Ovary (tissue), 9 donors: ENCODE results near the gene ARHGEF10L. TPM values are rescaled to one million over a fixed set of nuclear protein-coding genes. Genes with fewer than 3 reads are reported as not detected.

Experiments used
- DNase-seq, 5 donors: peaks; one replicate each; pipeline ENCODE4 v3.0.0-alpha.2; 2019 to 2020
- H3K27ac ChIP-seq, 2 donors: fragments of 200-600 bp; one replicate each; pipeline versions ENCODE4 v1.5.1 to v1.8.0; 2019 to 2022
- H3K27me3 ChIP-seq: fragments of 200-600 bp; one replicate; pipeline ENCODE4 v1.8.0; 2022
- H3K36me3 ChIP-seq: fragments of 200-600 bp; sonication (generic); one replicate; pipeline ENCODE4 v1.5.1; 2019
- H3K4me1 ChIP-seq: one replicate; pipeline ENCODE4 v1.8.1; 2013; ENCODE audit warnings: mild to moderate bottlenecking, moderate library complexity; ENCODE audit not compliant: insufficient read depth
- H3K4me3 ChIP-seq: fragments of 200-600 bp; sonication (generic); one replicate; pipeline ENCODE4 v1.5.1; 2017
- H3K9me3 ChIP-seq, 2 donors: fragments of 200-600 bp in 1 of 2; sonication (generic) in 1 of 2; one replicate each; pipeline versions ENCODE4 v1.5.1 to v1.8.1; 2013 to 2019; ENCODE audit warnings: mild to moderate bottlenecking in 1 of 2, moderate library complexity in 1 of 2
- EP300 ChIP-seq: sonication (generic); formaldehyde crosslinking; IDR thresholded peaks from one replicate; pipeline ENCODE4 v1.6.1; 2017; ENCODE audit warnings: antibody characterized with exemption
- POLR2A ChIP-seq: fragments of 450-650 bp; IDR thresholded peaks from one replicate; pipeline ENCODE4 v1.6.1; 2017; ENCODE audit warnings: antibody characterized with exemption, mild to moderate bottlenecking, moderate library complexity
- WGBS, 3 donors: extraction: QIAGEN DNeasy Blood & Tissue Kit in 1 of 3; methylation state at CpG; one replicate each; pipeline versions ENCODE4 v1.1.5 to v1.1.7; 2013 to 2017; 5-methylcytosine and 5-hydroxymethylcytosine counted together
- intact Hi-C, 4 donors: fragments of 100-400 bp; cut with DNase I; formaldehyde crosslinking; loops; one replicate each; pipeline versions ENCODE4 v1.11.0 to v1.15.1; 2022 to 2023
- polyA plus RNA-seq, 2 donors: library from polyadenylated mRNA; stranded (reverse); fragments of 200-250 nt in 1 of 2; fragments of 350-450 nt in 1 of 2; fragmentation: Illumina TruSeq in 1 of 2; extraction: RNeasy Lipid Tissue Mini Kit (QIAGEN cat#74804) in 1 of 2; gene quantifications; one replicate each; pipeline ENCODE4 v1.2.3, GENCODE V29; 2013 to 2014
- total RNA-seq, 7 donors: library from RNA; depleted of rRNA in 2 of 7; stranded (reverse); fragments of >200 nt in 2 of 7; fragmentation: NEBNext Ultra II Directional in 3 of 7; extraction: Animal tissue kit (Norgen Biotek cat#: 25700) in 3 of 7; gene quantifications; one replicate each; pipeline versions ENCODE4 v1.1.0 to v1.2.4, GENCODE V29; 2016 to 2023
- TF ChIP-seq, protein P1 (sequence below), 3 donors: fragments of 450-650 bp in 2 of 3; fragments of 200-600 bp in 1 of 3; IDR thresholded peaks; one replicate each; pipeline versions ENCODE4 v1.5.1 to v1.8.0; 2016 to 2022; ENCODE audit warnings: antibody characterized with exemption in 3 of 3, mild to moderate bottlenecking in 1 of 3
- donor health status: DM: no; HTN: no; CAD: no; lungs with moderate emphysema.
- donor health status: DM: no; HTN: no; CAD: no.
- donor health status: Bipolar disorder and iron deficiency.
- donor health status: DM: yes; HTN: yes; CAD: no.
- donor health status: DM: no; HTN: no; CAD: no.
- donor health status: DM: yes; HTN: yes; CAD: no.

The ARHGEF10L gene
- total and polyA plus RNA-seq, 9 donors = 3.6 to 23.0 (median 18.3) TPM

DNA sequence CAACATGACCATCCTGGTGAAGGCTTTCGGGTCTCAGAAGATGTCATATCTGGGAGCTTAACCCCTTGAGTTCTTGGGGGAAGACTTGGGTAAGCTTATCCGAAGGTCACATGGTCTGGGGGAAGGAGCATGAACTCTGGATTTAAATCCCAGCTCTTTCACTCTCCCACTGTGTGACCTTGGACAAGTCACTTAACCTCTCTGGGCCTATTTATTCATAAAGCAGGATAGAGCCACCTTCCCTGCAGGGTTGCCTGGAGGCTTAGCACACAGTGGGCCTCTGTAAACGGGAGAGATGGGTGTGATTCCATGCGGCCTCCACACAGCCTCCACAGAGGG, 8.2 kb upstream of the ARHGEF10L start:
- DNase-seq = no peak
- Histone ChIP-seq H3K4me1 (peaks cover 9% of the 10 kb centered on the region), H3K27ac (peak overlapping the region; percentile 51 to 59), H3K4me3 (no peak overlapping the region), H3K36me3 (no peaks in the 10 kb centered on the region), H3K27me3 (no peaks in the 10 kb centered on the region), H3K9me3 (no peaks in the 10 kb centered on the region)
- TF ChIP-seq POLR2A (no peak), EP300 (no peak)
- TF ChIP-seq, protein P1, sequence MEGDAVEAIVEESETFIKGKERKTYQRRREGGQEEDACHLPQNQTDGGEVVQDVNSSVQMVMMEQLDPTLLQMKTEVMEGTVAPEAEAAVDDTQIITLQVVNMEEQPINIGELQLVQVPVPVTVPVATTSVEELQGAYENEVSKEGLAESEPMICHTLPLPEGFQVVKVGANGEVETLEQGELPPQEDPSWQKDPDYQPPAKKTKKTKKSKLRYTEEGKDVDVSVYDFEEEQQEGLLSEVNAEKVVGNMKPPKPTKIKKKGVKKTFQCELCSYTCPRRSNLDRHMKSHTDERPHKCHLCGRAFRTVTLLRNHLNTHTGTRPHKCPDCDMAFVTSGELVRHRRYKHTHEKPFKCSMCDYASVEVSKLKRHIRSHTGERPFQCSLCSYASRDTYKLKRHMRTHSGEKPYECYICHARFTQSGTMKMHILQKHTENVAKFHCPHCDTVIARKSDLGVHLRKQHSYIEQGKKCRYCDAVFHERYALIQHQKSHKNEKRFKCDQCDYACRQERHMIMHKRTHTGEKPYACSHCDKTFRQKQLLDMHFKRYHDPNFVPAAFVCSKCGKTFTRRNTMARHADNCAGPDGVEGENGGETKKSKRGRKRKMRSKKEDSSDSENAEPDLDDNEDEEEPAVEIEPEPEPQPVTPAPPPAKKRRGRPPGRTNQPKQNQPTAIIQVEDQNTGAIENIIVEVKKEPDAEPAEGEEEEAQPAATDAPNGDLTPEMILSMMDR (IDR thresholded peaks at IDR 0.05) = no peak
- intact Hi-C loops = no loop called here
- WGBS, 3 donors = 68 to 82% (median 77%) methylated on average over 4 of the region's 4 CpGs

DNA sequence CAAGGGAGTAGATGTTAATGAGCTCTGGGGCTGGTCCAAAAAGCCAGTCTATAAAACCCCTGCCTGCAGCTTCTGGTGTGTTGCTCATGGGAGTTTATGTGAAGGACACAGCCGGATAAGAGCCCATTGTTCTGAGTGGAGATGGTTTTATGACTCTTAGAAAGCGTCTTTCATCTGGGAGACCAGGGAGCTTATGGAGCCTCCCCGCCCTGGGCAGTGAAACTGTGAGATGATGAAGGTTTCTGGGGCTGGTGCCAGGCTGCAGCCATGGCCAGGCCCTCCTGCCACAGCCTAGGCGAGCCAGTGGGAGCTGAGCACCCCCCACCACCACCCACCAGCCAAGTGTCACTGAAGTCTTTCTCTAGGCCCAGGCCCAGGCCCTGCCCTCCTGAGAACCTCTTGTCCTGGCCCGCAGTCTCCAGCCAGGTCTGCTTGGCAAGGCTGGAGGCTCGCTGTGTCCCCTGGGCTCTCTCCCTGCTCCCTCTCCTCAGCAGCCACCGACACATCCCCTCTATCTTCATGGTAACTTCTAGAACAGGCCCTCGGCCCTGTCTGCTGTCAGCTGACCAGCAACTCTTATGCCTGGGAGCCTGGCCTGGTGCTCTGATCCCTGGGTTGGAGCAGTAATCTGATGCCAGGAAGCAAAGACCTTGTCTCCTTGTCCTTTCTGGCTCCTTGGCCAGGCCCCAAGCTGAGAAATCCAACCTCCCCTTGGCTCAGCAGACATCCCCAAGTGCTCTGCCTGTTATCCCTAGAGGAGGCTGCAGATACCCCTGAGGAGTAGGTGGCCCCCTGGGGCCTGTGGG, 7.6 kb upstream of the ARHGEF10L start:
- H3K27ac ChIP-seq = peak overlapping the region; percentile 51 to 59
- 39 to 56% (median 54%) methylated on average over 8 of the region's 8 CpGs for WGBS, 3 donors
- TF ChIP-seq, protein P1 (IDR thresholded peaks at IDR 0.05) = no peak
- H3K4me3 ChIP-seq = no peak overlapping the region
- H3K9me3 ChIP-seq = no peaks in the 10 kb centered on the region
- H3K27me3 ChIP-seq = no peaks in the 10 kb centered on the region
- intact Hi-C loops = no loop called here
- no peaks in the 10 kb centered on the region for H3K36me3 ChIP-seq
- peak; percentile 35 to 83 (median 65) for DNase-seq
- H3K4me1 ChIP-seq = peaks cover 9% of the 10 kb centered on the region

DNA sequence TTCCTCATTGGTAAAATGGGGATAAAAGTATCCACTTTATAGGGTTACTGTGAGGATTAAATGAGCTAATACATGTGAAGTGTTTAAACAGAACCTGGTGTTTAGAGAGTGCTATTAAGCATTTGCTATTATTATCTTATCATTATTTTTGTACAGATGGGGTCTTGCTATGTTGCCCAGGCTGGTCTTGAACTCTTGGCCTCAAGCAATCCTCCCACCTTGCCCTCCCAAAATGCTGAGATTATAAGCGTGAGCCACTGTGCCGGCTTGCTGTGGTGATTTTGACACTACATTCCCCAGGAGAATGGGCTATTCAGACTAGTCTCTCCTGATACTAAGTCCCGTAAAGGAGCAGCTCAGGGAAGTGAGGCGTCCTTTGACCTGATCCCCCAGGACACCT, 6.3 kb upstream of the ARHGEF10L start:
- Histone ChIP-seq H3K36me3 (no peaks in the 10 kb centered on the region), H3K4me3 (no peak overlapping the region), H3K9me3 (no peaks in the 10 kb centered on the region), H3K4me1 (peaks cover 6% of the 10 kb centered on the region), H3K27me3 (no peaks in the 10 kb centered on the region), H3K27ac (no peak overlapping the region)
- WGBS, 3 donors = 86 to 91% (median 88%) methylated on average over 4 of the region's 4 CpGs
- DNase-seq = no peak
- no peak for TF ChIP-seq EP300
- TF ChIP-seq, protein P1 (IDR thresholded peaks at IDR 0.05) = no peak
- no peak for TF ChIP-seq POLR2A
- intact Hi-C loops = no loop called here

DNA sequence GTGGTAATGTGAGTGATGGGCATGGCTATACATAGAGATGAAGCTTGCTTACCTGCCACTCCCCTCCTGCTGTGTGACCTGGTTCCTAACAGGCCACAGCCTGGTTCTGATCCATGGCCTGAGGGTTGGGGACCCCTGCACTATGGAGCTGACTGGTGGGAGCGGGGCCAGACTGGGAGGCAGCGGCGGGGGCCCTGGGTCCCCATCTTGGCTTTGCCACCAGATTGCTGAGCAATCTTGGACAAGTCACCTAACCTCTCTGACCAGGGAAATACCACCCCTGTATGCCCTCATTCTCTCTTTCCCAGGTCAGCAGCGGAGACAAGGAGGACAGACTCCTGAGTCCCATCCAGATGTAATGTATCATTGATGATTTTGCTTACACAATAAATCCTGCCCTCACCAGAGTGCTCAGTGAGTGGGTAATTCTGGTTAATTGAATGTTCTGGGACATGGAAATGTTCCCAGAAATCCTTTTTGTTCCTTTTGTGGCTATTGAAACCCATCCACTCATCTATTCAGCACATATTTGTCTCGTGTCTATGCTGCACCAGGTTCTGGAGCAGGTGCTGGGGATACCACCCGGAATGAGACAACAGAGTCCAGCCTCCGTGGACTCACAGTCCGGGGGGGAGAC, 4.1 kb upstream of the ARHGEF10L start:
- Histone ChIP-seq H3K4me3 (no peak overlapping the region), H3K36me3 (no peaks in the 10 kb centered on the region), H3K27ac (no peak overlapping the region), H3K9me3 (no peaks in the 10 kb centered on the region), H3K27me3 (no peaks in the 10 kb centered on the region), H3K4me1 (peaks cover 6% of the 10 kb centered on the region)
- no peak for DNase-seq
- WGBS, 3 donors = 87 to 96% (median 91%) methylated on average over 8 of the region's 8 CpGs
- no peak for TF ChIP-seq POLR2A
- TF ChIP-seq EP300 = no peak
- TF ChIP-seq, protein P1 (IDR thresholded peaks at IDR 0.05) = no peak
- intact Hi-C loops = no loop called here
